ENCODE measurements around the gene SLC2A13.

SLC2A13 gene

GRCh38 chr12:39782026-39782545, 323.8 kb downstream of the SLC2A13 start:
- Histone ChIP-seq H3K27me3 (ENCODE audit: control insufficient read depth, insufficient read depth, low read length) (no peaks in the 10 kb centered on the region), H3K9me3 (ENCODE audit: control insufficient read depth, insufficient read depth, low read depth, low read length) (no peaks in the 10 kb centered on the region), H3K4me3 (ENCODE audit: low read depth, low read length) (no peak overlapping the region), H3K36me3 (ENCODE audit: control insufficient read depth, insufficient read depth, low read length) (no peaks in the 10 kb centered on the region), H3K27ac (ENCODE audit: low read depth, low read length) (no peak overlapping the region), H3K4me1 (ENCODE audit: control insufficient read depth, insufficient read depth, low read length) (no peaks in the 10 kb centered on the region), H3K9ac (ENCODE audit: low read length) (no peak overlapping the region)

- Histone ChIP-seq H3K27me3 (ENCODE audit: control insufficient read depth, insufficient read depth, low read length) (no peaks in the 10 kb centered on the region), H3K4me3 (ENCODE audit: low read depth, low read length) (no peak overlapping the region), H3K9ac (ENCODE audit: low read length) (no peak overlapping the region), H3K36me3 (ENCODE audit: control insufficient read depth, insufficient read depth, low read length) (no peaks in the 10 kb centered on the region), H3K27ac (ENCODE audit: low read depth, low read length) (no peak overlapping the region), H3K9me3 (ENCODE audit: control insufficient read depth, insufficient read depth, low read depth, low read length) (no peaks in the 10 kb centered on the region), H3K4me1 (ENCODE audit: control insufficient read depth, insufficient read depth, low read length) (no peaks in the 10 kb centered on the region)
Observed at GRCh38 chr12:39780913-39781446, 324.9 kb downstream of the SLC2A13 start.

- Histone ChIP-seq H3K9ac (ENCODE audit: low read length) (no peak overlapping the region), H3K4me3 (ENCODE audit: low read depth, low read length) (no peak overlapping the region), H3K27me3 (ENCODE audit: control insufficient read depth, insufficient read depth, low read length) (no peaks in the 10 kb centered on the region), H3K4me1 (ENCODE audit: control insufficient read depth, insufficient read depth, low read length) (no peaks in the 10 kb centered on the region), H3K27ac (ENCODE audit: low read depth, low read length) (no peak overlapping the region), H3K9me3 (ENCODE audit: control insufficient read depth, insufficient read depth, low read depth, low read length) (no peaks in the 10 kb centered on the region), H3K36me3 (ENCODE audit: control insufficient read depth, insufficient read depth, low read length) (no peaks in the 10 kb centered on the region)
Observed at GRCh38 chr12:39780411-39780912, 325.4 kb downstream of the SLC2A13 start.

- Histone ChIP-seq H3K9me3 (ENCODE audit: control insufficient read depth, insufficient read depth, low read depth, low read length) (no peaks in the 10 kb centered on the region), H3K4me1 (ENCODE audit: control insufficient read depth, insufficient read depth, low read length) (no peaks in the 10 kb centered on the region), H3K4me3 (ENCODE audit: low read depth, low read length) (no peak overlapping the region), H3K27ac (ENCODE audit: low read depth, low read length) (no peak overlapping the region), H3K36me3 (ENCODE audit: control insufficient read depth, insufficient read depth, low read length) (no peaks in the 10 kb centered on the region), H3K27me3 (ENCODE audit: control insufficient read depth, insufficient read depth, low read length) (no peaks in the 10 kb centered on the region), H3K9ac (ENCODE audit: low read length) (no peak overlapping the region)
Observed at GRCh38 chr12:39779768-39780340, 326.0 kb downstream of the SLC2A13 start.

- no peak overlapping the region for H3K27ac ChIP-seq (ENCODE audit: low read depth, low read length)
- H3K4me1 ChIP-seq (ENCODE audit: control insufficient read depth, insufficient read depth, low read length): no peaks in the 10 kb centered on the region
- H3K4me3 ChIP-seq (ENCODE audit: low read depth, low read length): no peak overlapping the region
- H3K9me3 ChIP-seq (ENCODE audit: control insufficient read depth, insufficient read depth, low read depth, low read length): no peaks in the 10 kb centered on the region
- no peaks in the 10 kb centered on the region for H3K36me3 ChIP-seq (ENCODE audit: control insufficient read depth, insufficient read depth, low read length)
- H3K27me3 ChIP-seq (ENCODE audit: control insufficient read depth, insufficient read depth, low read length): no peaks in the 10 kb centered on the region
- no peak overlapping the region for H3K9ac ChIP-seq (ENCODE audit: low read length)
Observed at GRCh38 chr12:39777465-39777864, 328.4 kb downstream of the SLC2A13 start.

GRCh38 chr12:39773266-39773665, 332.6 kb downstream of the SLC2A13 start:
- H3K27me3 ChIP-seq (ENCODE audit: control insufficient read depth, insufficient read depth, low read length): no peaks in the 10 kb centered on the region
- H3K27ac ChIP-seq (ENCODE audit: low read depth, low read length): no peak overlapping the region
- H3K9ac ChIP-seq (ENCODE audit: low read length): no peak overlapping the region
- no peaks in the 10 kb centered on the region for H3K4me1 ChIP-seq (ENCODE audit: control insufficient read depth, insufficient read depth, low read length)
- H3K9me3 ChIP-seq (ENCODE audit: control insufficient read depth, insufficient read depth, low read depth, low read length): no peaks in the 10 kb centered on the region
- H3K4me3 ChIP-seq (ENCODE audit: low read depth, low read length): no peak overlapping the region
- no peaks in the 10 kb centered on the region for H3K36me3 ChIP-seq (ENCODE audit: control insufficient read depth, insufficient read depth, low read length)

- H3K27me3 ChIP-seq (ENCODE audit: control insufficient read depth, insufficient read depth, low read length): no peaks in the 10 kb centered on the region
- H3K9me3 ChIP-seq (ENCODE audit: control insufficient read depth, insufficient read depth, low read depth, low read length): no peaks in the 10 kb centered on the region
- no peak overlapping the region for H3K27ac ChIP-seq (ENCODE audit: low read depth, low read length)
- H3K4me3 ChIP-seq (ENCODE audit: low read depth, low read length): no peak overlapping the region
- no peak overlapping the region for H3K9ac ChIP-seq (ENCODE audit: low read length)
- H3K36me3 ChIP-seq (ENCODE audit: control insufficient read depth, insufficient read depth, low read length): no peaks in the 10 kb centered on the region
- no peaks in the 10 kb centered on the region for H3K4me1 ChIP-seq (ENCODE audit: control insufficient read depth, insufficient read depth, low read length)
Observed at GRCh38 chr12:39772821-39773259, 333.0 kb downstream of the SLC2A13 start.

- H3K4me1 ChIP-seq (ENCODE audit: control insufficient read depth, insufficient read depth, low read length): no peaks in the 10 kb centered on the region
- no peak overlapping the region for H3K4me3 ChIP-seq (ENCODE audit: low read depth, low read length)
- no peaks in the 10 kb centered on the region for H3K36me3 ChIP-seq (ENCODE audit: control insufficient read depth, insufficient read depth, low read length)
- H3K9me3 ChIP-seq (ENCODE audit: control insufficient read depth, insufficient read depth, low read depth, low read length): no peaks in the 10 kb centered on the region
- H3K27ac ChIP-seq (ENCODE audit: low read depth, low read length): no peak overlapping the region
- no peak overlapping the region for H3K9ac ChIP-seq (ENCODE audit: low read length)
- H3K27me3 ChIP-seq (ENCODE audit: control insufficient read depth, insufficient read depth, low read length): no peaks in the 10 kb centered on the region
Observed at GRCh38 chr12:39771456-39771855, 334.4 kb downstream of the SLC2A13 start.

- Histone ChIP-seq H3K9ac (ENCODE audit: low read length) (no peak overlapping the region), H3K4me1 (ENCODE audit: control insufficient read depth, insufficient read depth, low read length) (peaks cover 9% of the 10 kb centered on the region), H3K27ac (ENCODE audit: low read depth, low read length) (no peak overlapping the region), H3K27me3 (ENCODE audit: control insufficient read depth, insufficient read depth, low read length) (no peaks in the 10 kb centered on the region), H3K36me3 (ENCODE audit: control insufficient read depth, insufficient read depth, low read length) (no peaks in the 10 kb centered on the region), H3K9me3 (ENCODE audit: control insufficient read depth, insufficient read depth, low read depth, low read length) (no peaks in the 10 kb centered on the region), H3K4me3 (ENCODE audit: low read depth, low read length) (no peak overlapping the region)
Observed at GRCh38 chr12:39764944-39765560, 340.8 kb downstream of the SLC2A13 start.

- H3K27me3 ChIP-seq (ENCODE audit: control insufficient read depth, insufficient read depth, low read length): no peaks in the 10 kb centered on the region
- no peak overlapping the region for H3K9ac ChIP-seq (ENCODE audit: low read length)
- H3K27ac ChIP-seq (ENCODE audit: low read depth, low read length): no peak overlapping the region
- no peak overlapping the region for H3K4me3 ChIP-seq (ENCODE audit: low read depth, low read length)
- peaks cover 9% of the 10 kb centered on the region for H3K4me1 ChIP-seq (ENCODE audit: control insufficient read depth, insufficient read depth, low read length)
- no peaks in the 10 kb centered on the region for H3K9me3 ChIP-seq (ENCODE audit: control insufficient read depth, insufficient read depth, low read depth, low read length)
- no peaks in the 10 kb centered on the region for H3K36me3 ChIP-seq (ENCODE audit: control insufficient read depth, insufficient read depth, low read length)
Observed at GRCh38 chr12:39763890-39764169, 342.1 kb downstream of the SLC2A13 start.

- Histone ChIP-seq H3K27me3 (ENCODE audit: control insufficient read depth, insufficient read depth, low read length) (no peaks in the 10 kb centered on the region), H3K36me3 (ENCODE audit: control insufficient read depth, insufficient read depth, low read length) (no peaks in the 10 kb centered on the region), H3K4me3 (ENCODE audit: low read depth, low read length) (no peak overlapping the region), H3K4me1 (ENCODE audit: control insufficient read depth, insufficient read depth, low read length) (peaks cover 9% of the 10 kb centered on the region), H3K9me3 (ENCODE audit: control insufficient read depth, insufficient read depth, low read depth, low read length) (no peaks in the 10 kb centered on the region), H3K27ac (ENCODE audit: low read depth, low read length) (no peak overlapping the region), H3K9ac (ENCODE audit: low read length) (no peak overlapping the region)
Observed at GRCh38 chr12:39763071-39763889, 342.6 kb downstream of the SLC2A13 start.
